SU-DHL-6 (cell line): Measurements from ENCODE around the gene CEP63.

Experiments
- CTCF ChIP-seq: fragments of 200-600 bp; sonication (generic); IDR thresholded peaks from one replicate; pipeline ENCODE4 v1.5.1; 2017; ENCODE audit warnings: antibody characterized with exemption, mild to moderate bottlenecking, low read length, moderate library complexity; ENCODE audit not compliant: insufficient read depth, poor library complexity, severe bottlenecking
- EZH2phosphoT487 ChIP-seq: fragments of 200-600 bp; sonication (generic), shearing (Covaris generic); conservative IDR thresholded peaks from 2 replicates; pipeline ENCODE4 v1.6.1; 2018; ENCODE audit warnings: mild to moderate bottlenecking, antibody characterized with exemption, low read length, moderate library complexity, mixed read lengths

GRCh38 chr3:134458406-134458945 is 27.4 kb upstream of the CEP63 start:
- TF ChIP-seq CTCF (no peak), EZH2phosphoT487 (no peak)
